ENCODE measurements around the gene PML.

The PML gene

GRCh38 chr15:73994413-73994883 is at the start of gene PML:
Gene PML (plus strand): TSS chr15:73994716. CDS start chr15:73994813, 97 bp downstream.
- peak; percentile 72 for DNase-seq (ENCODE audit: low read depth)

GRCh38 chr15:73945130-73945508 is 49.4 kb upstream of the PML start:
- no peak for DNase-seq (ENCODE audit: low read depth)

GRCh38 chr15:73946046-73946721 is 48.3 kb upstream of the PML start:
- no peak for DNase-seq (ENCODE audit: low read depth)

GRCh38 chr15:73946795-73947370 is 47.6 kb upstream of the PML start:
- DNase-seq (ENCODE audit: low read depth) = no peak

- no peak for DNase-seq (ENCODE audit: low read depth)
These were observed 46.9 kb upstream of the PML start for GRCh38 chr15:73947651-73948050.

- no peak for DNase-seq (ENCODE audit: low read depth)
These were observed 46.1 kb upstream of the PML start for GRCh38 chr15:73948396-73948795.

- DNase-seq (ENCODE audit: low read depth) = no peak
These were observed 45.5 kb upstream of the PML start for GRCh38 chr15:73948982-73949381.

- DNase-seq (ENCODE audit: low read depth) = no peak
These were observed 45.0 kb upstream of the PML start for GRCh38 chr15:73949496-73949895.

- no peak for DNase-seq (ENCODE audit: low read depth)
These were observed 44.1 kb upstream of the PML start for GRCh38 chr15:73950479-73950830.

GRCh38 chr15:73950831-73951561 is 43.5 kb upstream of the PML start:
- DNase-seq (ENCODE audit: low read depth) = peak; percentile 85

GRCh38 chr15:73951601-73952000 is 42.9 kb upstream of the PML start:
- DNase-seq (ENCODE audit: low read depth) = no peak

- DNase-seq (ENCODE audit: low read depth) = no peak
These were observed 42.2 kb upstream of the PML start for GRCh38 chr15:73952171-73952912.

- no peak for DNase-seq (ENCODE audit: low read depth)
These were observed 41.4 kb upstream of the PML start for GRCh38 chr15:73952913-73953750.

- DNase-seq (ENCODE audit: low read depth) = no peak
These were observed 40.0 kb upstream of the PML start for GRCh38 chr15:73954188-73955145.

GRCh38 chr15:73955326-73955725 is 39.2 kb upstream of the PML start:
- DNase-seq (ENCODE audit: low read depth) = no peak

- no peak for DNase-seq (ENCODE audit: low read depth)
These were observed 38.4 kb upstream of the PML start for GRCh38 chr15:73955861-73956742.

GRCh38 chr15:73956743-73957135 is 37.8 kb upstream of the PML start:
- peak; percentile 79 for DNase-seq (ENCODE audit: low read depth)

- no peak for DNase-seq (ENCODE audit: low read depth)
These were observed 37.2 kb upstream of the PML start for GRCh38 chr15:73957276-73957675.

GRCh38 chr15:73957785-73958184 is 36.7 kb upstream of the PML start:
- no peak for DNase-seq (ENCODE audit: low read depth)

Data from non-pigmented ciliary epithelial cell (primary cell).